ENCODE results near the gene RGS11. TPM values are rescaled to one million over a fixed set of nuclear protein-coding genes. Genes with fewer than 3 reads are reported as not detected.

Gene RGS11
- total RNA-seq (2022; extraction: Qiagen RNA extraction; ENCODE audit: low read depth), result 3.5 to 4.7 TPM (median 4.4 TPM) in 5 replicates

GRCh38 chr16:275786-276232 is at the start of gene RGS11:
RGS11 (minus strand) TSS chr16:275944; CDS start chr16:275911, 33 bp downstream.

GRCh38 chr16:283033-283805 is 7.5 kb upstream of the RGS11 start, which contains the start of gene PDIA2:
PDIA2 (plus strand) TSS chr16:283164; CDS start chr16:283170, 6 bp downstream.

GRCh38 chr16:280552-280951 is 4.8 kb upstream of the RGS11 start, which contains the start of gene ARHGDIG:
ARHGDIG (plus strand) TSS chr16:280591; CDS start chr16:280681, 90 bp downstream.

GRCh38 chr16:234468-235305 is 41.1 kb downstream of the RGS11 start, which contains the start of gene FAM234A:
FAM234A (plus strand) TSS chr16:234821; CDS start chr16:254414, 19,593 bp downstream.

GRCh38 chr16:228852-229730 is 46.7 kb downstream of the RGS11 start, which contains the start of gene LUC7L:
LUC7L (minus strand) TSS chr16:229449; CDS start chr16:229339, 110 bp downstream.

Other genes with a start within 250 kb of the RGS11 start
- gene POLR3K, start 222.3 kb downstream of the RGS11 start, total RNA-seq (2022; extraction: Qiagen RNA extraction; ENCODE audit: low read depth), result 37.0 to 43.7 TPM (median 39.4 TPM) in 5 replicates
- 62.5 to 79.9 TPM (median 70.9 TPM) in 5 replicates for gene SNRNP25, start 222.1 kb downstream of the RGS11 start, total RNA-seq (2022; extraction: Qiagen RNA extraction; ENCODE audit: low read depth)
- gene RHBDF1, start 203.3 kb downstream of the RGS11 start, total RNA-seq (2022; extraction: Qiagen RNA extraction; ENCODE audit: low read depth), result 24.9 to 31.2 TPM (median 28.4 TPM) in 5 replicates
- gene MPG, start 197.7 kb downstream of the RGS11 start, total RNA-seq (2022; extraction: Qiagen RNA extraction; ENCODE audit: low read depth), result 58.1 to 76.9 TPM (median 69.5 TPM) in 5 replicates
- 22.9 to 34.2 TPM (median 29.7 TPM) in 5 replicates for gene NPRL3, start 137.3 kb downstream of the RGS11 start, total RNA-seq (2022; extraction: Qiagen RNA extraction; ENCODE audit: low read depth)
- 0.12 to 0.26 TPM (median 0.19 TPM) in 3 of 5 replicates, not detected in the others for gene HBZ, start 123.3 kb downstream of the RGS11 start, total RNA-seq (2022; extraction: Qiagen RNA extraction; ENCODE audit: low read depth)
- not detected in 5 replicates for gene HBM, start 110.0 kb downstream of the RGS11 start, total RNA-seq (2022; extraction: Qiagen RNA extraction; ENCODE audit: low read depth)
- gene HBA2, start 103.1 kb downstream of the RGS11 start, total RNA-seq (2022; extraction: Qiagen RNA extraction; ENCODE audit: low read depth), result 0.23 to 0.44 TPM (median 0.27 TPM) in 3 of 5 replicates, not detected in the others
- 0.79 to 1.4 TPM (median 1.1 TPM) in 5 replicates for gene HBA1, start 99.3 kb downstream of the RGS11 start, total RNA-seq (2022; extraction: Qiagen RNA extraction; ENCODE audit: low read depth)
- 4.5 to 8.2 TPM (median 6.4 TPM) in 5 replicates for gene HBQ1, start 95.5 kb downstream of the RGS11 start, total RNA-seq (2022; extraction: Qiagen RNA extraction; ENCODE audit: low read depth)
- gene LUC7L, start 46.5 kb downstream of the RGS11 start, total RNA-seq (2022; extraction: Qiagen RNA extraction; ENCODE audit: low read depth), result 39.0 to 56.3 TPM (median 53.5 TPM) in 5 replicates
- gene FAM234A, start 41.1 kb downstream of the RGS11 start, total RNA-seq (2022; extraction: Qiagen RNA extraction; ENCODE audit: low read depth), result 45.5 to 52.5 TPM (median 48.7 TPM) in 5 replicates
- gene ARHGDIG, start 4.6 kb upstream of the RGS11 start, total RNA-seq (2022; extraction: Qiagen RNA extraction; ENCODE audit: low read depth), result 1.9 to 3.1 TPM (median 2.4 TPM) in 5 replicates
- gene PDIA2, start 7.2 kb upstream of the RGS11 start, total RNA-seq (2022; extraction: Qiagen RNA extraction; ENCODE audit: low read depth), result 0.36 to 0.65 TPM (median 0.46 TPM) in 5 replicates
- gene AXIN1, start 76.8 kb upstream of the RGS11 start, total RNA-seq (2022; extraction: Qiagen RNA extraction; ENCODE audit: low read depth), result 32.2 to 34.8 TPM (median 32.4 TPM) in 5 replicates
- gene MRPL28, start 94.6 kb upstream of the RGS11 start, total RNA-seq (2022; extraction: Qiagen RNA extraction; ENCODE audit: low read depth), result 115 to 140 TPM (median 129 TPM) in 5 replicates
- gene PGAP6, start 106.0 kb upstream of the RGS11 start, total RNA-seq (2022; extraction: Qiagen RNA extraction; ENCODE audit: low read depth), result 25.3 to 40.1 TPM (median 34.7 TPM) in 5 replicates
- gene NME4, start 121.3 kb upstream of the RGS11 start, total RNA-seq (2022; extraction: Qiagen RNA extraction; ENCODE audit: low read depth), result 293 to 451 TPM (median 381 TPM) in 5 replicates
- gene DECR2, start 125.9 kb upstream of the RGS11 start, total RNA-seq (2022; extraction: Qiagen RNA extraction; ENCODE audit: low read depth), result 23.0 to 28.9 TPM (median 24.7 TPM) in 5 replicates
- gene RAB11FIP3, start 149.7 kb upstream of the RGS11 start, total RNA-seq (2022; extraction: Qiagen RNA extraction; ENCODE audit: low read depth), result 20.0 to 23.1 TPM (median 21.7 TPM) in 5 replicates